ENCODE results near the gene DGKI.

GRCh38 chr7:137789215-137789882, 57.4 kb downstream of the DGKI start:
- TF ChIP-seq, protein P1, sequence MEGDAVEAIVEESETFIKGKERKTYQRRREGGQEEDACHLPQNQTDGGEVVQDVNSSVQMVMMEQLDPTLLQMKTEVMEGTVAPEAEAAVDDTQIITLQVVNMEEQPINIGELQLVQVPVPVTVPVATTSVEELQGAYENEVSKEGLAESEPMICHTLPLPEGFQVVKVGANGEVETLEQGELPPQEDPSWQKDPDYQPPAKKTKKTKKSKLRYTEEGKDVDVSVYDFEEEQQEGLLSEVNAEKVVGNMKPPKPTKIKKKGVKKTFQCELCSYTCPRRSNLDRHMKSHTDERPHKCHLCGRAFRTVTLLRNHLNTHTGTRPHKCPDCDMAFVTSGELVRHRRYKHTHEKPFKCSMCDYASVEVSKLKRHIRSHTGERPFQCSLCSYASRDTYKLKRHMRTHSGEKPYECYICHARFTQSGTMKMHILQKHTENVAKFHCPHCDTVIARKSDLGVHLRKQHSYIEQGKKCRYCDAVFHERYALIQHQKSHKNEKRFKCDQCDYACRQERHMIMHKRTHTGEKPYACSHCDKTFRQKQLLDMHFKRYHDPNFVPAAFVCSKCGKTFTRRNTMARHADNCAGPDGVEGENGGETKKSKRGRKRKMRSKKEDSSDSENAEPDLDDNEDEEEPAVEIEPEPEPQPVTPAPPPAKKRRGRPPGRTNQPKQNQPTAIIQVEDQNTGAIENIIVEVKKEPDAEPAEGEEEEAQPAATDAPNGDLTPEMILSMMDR (conservative IDR thresholded peaks at IDR 0.05; ENCODE audit: low read depth, low read length), result no peak
- TF ChIP-seq EZH2 (IDR thresholded peaks at IDR 0.05; ENCODE audit: borderline replicate concordance, low read depth, low read length, poor library complexity, severe bottlenecking), result no peak
